ENCODE results near the gene ZNF587. TPM values are rescaled to one million over a fixed set of nuclear protein-coding genes. Genes with fewer than 3 reads are reported as not detected.

Gene ZNF587
- total and polyA plus RNA-seq, 2 of the 8 experiments (the other 6 are each of a cell fraction or from before 2014, with no cell fraction given), result 18.1 to 42.1 TPM

GRCh38 chr19:57800696-57801095 is 49.0 kb upstream of the ZNF587 start:
- H3K4me1 ChIP-seq (replicated peaks in 1 of 4; ENCODE audit: control insufficient read depth in 3 of 4, insufficient read depth in 4 of 4, low read length in 3 of 4), result peaks cover 6 to 21% (median 15%) of the 10 kb centered on the region in 4 experiments
- ChIA-PET POLR2A (ENCODE audit: partially characterized antibody) (interaction anchor here (0.6 to 3.4 kb wide), 7 partner anchors 14 to 49 kb away, joined by 3 to 10 read pairs (median 6); partner anchors contain the start of genes ZNF552, ZNF586 and ZNF587), CTCF (ENCODE audit: partially characterized antibody) (interaction anchor here (1.7 to 2.7 kb wide), 2 partner anchors 15 to 19 kb away, joined by 4 to 7 read pairs; no protein-coding TSS in a partner anchor)
- H4K5ac ChIP-seq (ENCODE audit: insufficient read length, low read depth, low read length), result no peak overlapping the region
- WGBS, 2 experiments (ENCODE audit: extremely low coverage in 1 of 2, insufficient coverage in 1 of 2, insufficient read length in 1 of 2, insufficient replicate concordance in 2 of 2, low coverage in 1 of 2, low lambda C conversion rate in 2 of 2, missing lambda C conversion rate in 1 of 2), result 81% methylated on average over 5 of the region's 5 CpGs; no CpG with 5 or more reads in 1 of the 2 experiments
- no peak overlapping the region for H3K23ac ChIP-seq (ENCODE audit: insufficient read length)
- no peak overlapping the region for H3K56ac ChIP-seq (replicated peaks; ENCODE audit: insufficient read length, low read depth, low read length)
- peaks cover 0 to 5% (median under 1%) of the 10 kb centered on the region in 4 experiments; a peak in 3 of 8 replicates for H3K36me3 ChIP-seq (ENCODE audit: control insufficient read depth in 2 of 4, insufficient read depth in 4 of 4, low read length in 3 of 4)
- no peak overlapping the region for H3K27ac ChIP-seq (ENCODE audit: low read depth, low read length)
- H2BK12ac ChIP-seq (ENCODE audit: low read depth, low read length), result peak overlapping the region; percentile 60; the same call in 1 of the 2 replicates
- DNase-seq (ENCODE audit: low read depth in 1 of 2, low spot score in 2 of 2) (no peak), FAIRE-seq (no peak)
- H4K91ac ChIP-seq (replicated peaks; ENCODE audit: insufficient read length, low read length), result no peak overlapping the region
- peak overlapping the region; percentile 8 for H3K4ac ChIP-seq (replicated peaks; ENCODE audit: insufficient read length, low read depth, low read length)
- no peak overlapping the region for H2AK5ac ChIP-seq (ENCODE audit: low read depth, low read length)
- H3K79me2 ChIP-seq (ENCODE audit: control insufficient read depth in 1 of 2, insufficient read depth in 2 of 2, low read length in 2 of 2), result no peaks in the 10 kb centered on the region
- no peaks in the 10 kb centered on the region for H3K27me3 ChIP-seq (replicated peaks in 1 of 4; ENCODE audit: control insufficient read depth in 3 of 4, extremely low read depth in 1 of 4, insufficient read depth in 3 of 4, low read length in 3 of 4)
- H4K8ac ChIP-seq (ENCODE audit: extremely low read depth, insufficient read depth, low read length), result no peak overlapping the region
- H3K79me1 ChIP-seq (ENCODE audit: low read depth, low read length), result no peaks in the 10 kb centered on the region
- H3K4me3 ChIP-seq (ENCODE audit: extremely low read depth in 1 of 4, insufficient read depth in 2 of 4, low read depth in 3 of 4, low read length in 4 of 4), result peak overlapping the region in 1 of 4 experiments; percentile 20; a peak in 1 of 8 replicates
- 0 out of 2 replicates have a peak overlapping the region, but pooled peaks have one; percentile 40 for H2BK20ac ChIP-seq (ENCODE audit: low read length)
- H3K18ac ChIP-seq (ENCODE audit: extremely low read depth, low read length), result no peak overlapping the region
- peak overlapping the region; percentile 35 to 38; a peak in 3 of 4 replicates for H3K4me2 ChIP-seq (ENCODE audit: insufficient read depth in 1 of 2, low read depth in 2 of 2, low read length in 2 of 2)
- H3K14ac ChIP-seq (ENCODE audit: insufficient read length), result no peak overlapping the region
- H3K9me3 ChIP-seq (ENCODE audit: insufficient read depth in 2 of 2, low read depth in 1 of 2, low read length in 1 of 2), result no peaks in the 10 kb centered on the region
- no peaks in the 10 kb centered on the region for H4K20me1 ChIP-seq (replicated peaks in 1 of 2; ENCODE audit: control insufficient read depth in 1 of 2, insufficient read depth in 2 of 2, low read length in 2 of 2)
- no peak overlapping the region for H2AFZ ChIP-seq (ENCODE audit: low read length)
- peaks cover 10% of the 10 kb centered on the region; the same call in 1 of the 2 replicates for H3K23me2 ChIP-seq (ENCODE audit: low read depth, low read length)
- peak overlapping the region; percentile 1; the same call in 1 of the 2 replicates for H2BK5ac ChIP-seq (ENCODE audit: low read depth, low read length)
- TF ChIP-seq TAF7 (optimal IDR thresholded peaks at IDR 0.05; ENCODE audit: borderline replicate concordance, low read depth, low read length) (no peak), CBX8 (IDR thresholded peaks at IDR 0.05; ENCODE audit: borderline replicate concordance, low read depth, low read length) (no peak), CBX5 (IDR thresholded peaks at IDR 0.05; ENCODE audit: low read depth, low read length) (no peak), EP300 (IDR thresholded peaks at IDR 0.05; ENCODE audit: borderline replicate concordance in 1 of 2, low read depth in 2 of 2, low read length in 2 of 2) (no peak), SIX5 (IDR thresholded peaks at IDR 0.05; ENCODE audit: low read depth, low read length) (no peak), SP2 (IDR thresholded peaks at IDR 0.05; ENCODE audit: low read length) (no peak), CTBP2 (IDR thresholded peaks at IDR 0.05; ENCODE audit: borderline replicate concordance, insufficient read depth, insufficient read length, low read length) (no peak), E2F6 (IDR thresholded peaks at IDR 0.05) (no peak), BRCA1 (IDR thresholded peaks at IDR 0.05; ENCODE audit: low read depth, low read length) (no peak)
- H2BK120ac ChIP-seq (replicated peaks; ENCODE audit: low read depth, low read length), result no peak overlapping the region
- no peak overlapping the region for H3K9ac ChIP-seq (replicated peaks in 1 of 4; ENCODE audit: extremely low read depth in 1 of 4, low read depth in 3 of 4, low read length in 3 of 4)
- H2BK15ac ChIP-seq (ENCODE audit: low read length), result no peak overlapping the region

Data from H1 (cell line).